ENCODE results near the gene CDADC1.

The CDADC1 gene

DNA sequence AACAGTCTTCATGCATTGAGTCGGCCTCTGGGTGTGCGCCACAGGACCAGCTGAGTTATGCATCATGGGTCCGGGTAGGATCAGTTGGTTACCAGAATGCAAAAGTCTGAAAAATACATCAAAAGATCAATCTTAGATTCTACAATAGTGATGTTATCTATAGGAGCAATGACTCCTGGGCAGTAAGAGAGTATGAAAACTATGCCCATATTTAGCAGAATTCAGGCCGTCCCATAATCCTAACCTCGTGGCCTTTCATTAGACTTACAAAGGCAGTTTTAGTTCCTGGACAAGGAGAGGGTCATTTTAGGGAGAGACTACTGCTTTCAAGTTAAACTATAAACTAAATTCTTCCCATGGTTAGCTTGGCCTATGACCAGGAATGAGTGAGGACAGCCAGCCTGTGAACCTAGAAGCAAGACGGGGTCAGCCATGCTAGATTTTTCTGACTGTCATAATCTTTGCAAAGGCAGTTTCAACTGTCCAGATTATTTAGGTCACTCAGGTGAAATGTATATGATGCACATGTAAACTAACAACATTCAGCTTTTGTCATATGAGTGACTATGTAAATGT lies 11.8 kb upstream of the CDADC1 start:
- DNase-seq (ENCODE audit: insufficient read length, low spot score) (no peak), FAIRE-seq (no peak)

DNA sequence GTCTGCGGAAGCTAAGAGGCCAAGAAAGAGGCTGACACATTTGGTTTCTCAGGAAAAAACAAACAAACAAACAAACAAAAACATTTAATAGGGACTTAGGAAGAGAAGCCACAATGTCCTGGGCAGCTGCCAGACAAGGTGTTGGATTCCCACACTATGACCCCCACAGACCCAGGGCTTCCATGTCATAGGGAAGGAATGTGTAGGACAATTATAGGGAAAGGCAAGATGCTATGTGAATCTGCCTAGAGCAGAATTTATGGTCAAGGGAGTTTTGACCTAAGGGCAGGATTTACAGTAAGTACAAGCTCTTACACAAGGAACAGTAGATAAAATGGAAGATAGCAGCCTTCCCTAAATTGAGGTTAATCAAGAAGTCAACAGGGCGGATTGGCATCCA lies 9.1 kb upstream of the CDADC1 start:
- no peak for DNase-seq (ENCODE audit: insufficient read length, low spot score)

DNA sequence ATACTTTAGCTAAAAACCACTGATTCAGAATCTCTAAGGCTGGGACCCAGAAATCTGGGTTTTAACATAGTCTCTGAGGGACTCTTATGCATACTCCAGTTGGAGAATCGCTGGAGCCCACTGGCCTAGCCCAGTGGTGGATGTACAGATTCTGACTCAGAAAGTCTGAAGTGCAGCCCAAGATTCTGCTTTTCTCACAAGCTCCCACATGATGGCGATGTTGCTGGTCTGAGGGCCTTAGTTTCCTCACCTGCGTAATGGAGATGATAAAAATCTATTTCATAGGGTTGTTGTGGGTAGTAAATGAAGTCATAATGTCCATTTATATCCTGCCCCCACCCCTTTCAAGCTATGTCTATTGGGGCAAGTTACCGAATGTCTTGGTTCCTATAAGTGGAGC lies 7.7 kb upstream of the CDADC1 start:
- peak; percentile 82 for FAIRE-seq
- DNase-seq (ENCODE audit: insufficient read length, low spot score): no peak

More for the DNA sequence above, 9.1 kb upstream of the CDADC1 start:
- no peak for FAIRE-seq

DNA sequence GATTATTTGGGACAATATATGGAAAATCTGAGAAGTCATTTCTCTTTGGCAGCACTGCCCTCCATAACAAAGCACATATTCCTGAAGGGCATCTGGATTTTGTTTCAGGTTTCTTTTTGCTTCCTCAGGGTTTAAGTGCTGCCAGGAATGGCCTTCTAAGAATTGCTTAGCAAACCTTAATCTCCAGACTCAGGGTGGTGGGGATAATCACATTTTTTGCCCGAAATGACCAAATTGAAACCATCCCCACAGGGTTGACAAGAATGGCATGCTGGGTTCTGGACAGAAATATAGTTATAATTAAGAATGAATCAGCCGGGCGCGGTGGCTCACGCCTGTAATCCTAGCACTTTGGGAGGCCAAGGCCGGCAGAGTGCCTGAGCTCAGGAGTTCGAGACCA lies 6.4 kb upstream of the CDADC1 start:
- DNase-seq (ENCODE audit: insufficient read length, low spot score): no peak
- no peak for FAIRE-seq

DNA sequence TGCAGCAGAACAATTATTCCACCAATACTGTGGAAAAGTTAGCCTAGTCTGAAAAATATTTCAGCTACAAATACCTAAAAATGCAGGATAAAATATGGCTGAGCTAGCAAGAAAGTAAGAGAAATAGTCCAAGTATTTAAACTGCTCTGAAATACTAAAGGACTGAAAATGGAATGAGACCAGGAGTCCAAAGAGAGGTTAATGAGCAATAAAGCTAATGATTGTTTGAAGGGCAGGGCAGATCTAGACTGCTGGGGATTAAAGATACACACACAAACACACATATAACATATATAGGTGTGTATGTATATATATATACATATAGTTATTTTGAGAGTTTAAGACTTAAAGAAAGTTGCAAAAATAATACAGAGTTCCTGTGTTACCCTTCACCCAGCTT lies 2.6 kb upstream of the CDADC1 start:
- FAIRE-seq: no peak

DNA sequence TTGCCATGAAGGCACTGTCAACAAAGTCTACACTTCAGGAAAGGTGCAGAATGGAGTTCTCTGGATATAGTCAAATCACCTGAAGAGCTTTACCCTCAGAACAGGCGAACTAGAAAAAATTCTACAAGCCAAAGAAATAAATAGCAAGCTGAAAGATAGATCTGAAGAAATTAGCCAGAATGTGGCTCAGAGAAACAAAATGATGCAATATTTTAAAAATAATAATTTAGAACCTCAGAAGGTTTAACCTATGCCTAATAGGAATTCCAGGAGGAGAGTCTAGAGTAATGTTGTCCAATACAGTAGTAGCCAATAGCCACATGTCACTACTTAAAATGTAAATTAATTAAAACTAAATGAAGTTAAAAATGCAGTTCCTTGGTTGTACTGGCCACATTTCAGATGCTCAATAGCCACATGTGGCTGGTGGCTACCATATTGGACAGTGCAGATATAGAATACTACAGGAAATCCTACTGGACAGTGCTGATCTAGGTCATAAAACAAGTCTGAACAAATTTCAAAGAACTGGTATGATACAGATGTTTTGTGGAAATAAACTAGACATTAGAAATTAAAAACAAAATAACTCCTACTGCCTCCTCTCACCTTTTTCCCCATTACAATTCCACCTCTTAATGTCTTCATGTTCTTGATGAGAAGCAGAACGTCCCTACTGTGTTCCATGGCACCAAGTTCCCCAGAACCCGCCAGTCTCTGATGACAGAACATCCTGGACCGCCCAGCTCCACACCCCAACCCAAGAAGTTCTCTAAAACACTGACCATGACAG lies 679 bp upstream of the CDADC1 start:
- no peak for DNase-seq (ENCODE audit: insufficient read length, low spot score)
- no peak for FAIRE-seq

More for the DNA sequence above, 2.6 kb upstream of the CDADC1 start:
- DNase-seq (ENCODE audit: insufficient read length, low spot score): no peak

DNA sequence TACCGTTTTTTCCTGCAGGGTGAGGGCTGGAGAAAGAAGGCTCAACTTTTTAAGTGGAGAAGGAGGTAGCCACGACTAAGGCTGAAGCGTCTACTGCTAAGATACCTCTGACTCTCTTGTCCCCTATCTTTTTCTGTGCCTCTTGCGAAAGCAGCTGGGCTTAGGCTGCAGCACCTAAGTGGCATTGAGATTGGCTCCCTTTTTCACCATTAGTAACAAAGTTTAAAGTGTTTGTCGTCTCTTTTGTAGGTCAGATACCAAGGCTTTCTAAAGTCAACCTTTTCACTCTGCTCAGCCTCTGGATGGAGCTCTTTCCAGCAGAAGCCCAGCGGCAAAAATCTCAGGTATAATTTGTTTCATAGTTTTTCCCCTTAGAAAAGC lies 887 bp downstream of the CDADC1 start:
- DNase-seq (ENCODE audit: insufficient read length, low spot score): no peak
- FAIRE-seq: peak; percentile 4

DNA sequence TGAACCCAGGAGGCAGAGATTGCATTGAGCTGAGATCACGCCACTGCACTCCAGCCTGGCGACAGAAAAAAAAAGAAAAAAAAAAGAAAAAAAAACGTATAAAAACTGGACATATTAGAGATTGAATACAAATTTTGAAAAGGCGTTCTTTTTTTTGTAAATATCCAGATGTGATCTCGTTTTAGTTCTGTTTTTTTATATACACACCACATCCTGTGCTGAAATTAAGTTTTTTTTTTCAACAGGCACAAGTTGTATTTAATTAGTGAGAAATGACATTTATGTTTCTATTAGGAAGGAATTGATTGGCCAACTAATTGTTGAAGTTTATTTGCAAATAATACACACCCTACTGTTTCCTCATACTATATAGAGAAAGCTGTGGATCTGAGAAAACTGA lies 3.6 kb downstream of the CDADC1 start:
- DNase-seq (ENCODE audit: insufficient read length, low spot score): no peak
- no peak for FAIRE-seq

DNA sequence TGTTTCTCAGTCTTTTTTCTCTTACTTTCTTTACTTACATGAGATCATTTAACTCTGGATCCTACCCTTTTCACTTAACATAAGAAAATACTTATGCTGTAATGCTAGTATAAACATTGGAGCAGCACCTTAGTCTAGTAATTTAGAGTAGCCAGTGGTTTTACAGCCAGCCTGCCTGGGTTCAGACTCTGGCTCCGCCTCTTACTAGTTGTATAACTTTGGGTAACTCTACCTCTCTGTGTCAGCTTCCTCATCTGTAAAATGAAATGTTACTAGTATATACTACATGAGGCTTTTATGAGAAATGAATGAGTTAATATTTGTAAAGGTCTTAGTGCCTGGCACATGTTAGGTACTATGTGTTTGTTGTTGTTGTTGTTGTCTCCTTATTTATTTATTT lies 5.6 kb downstream of the CDADC1 start:
- FAIRE-seq: no peak
- DNase-seq (ENCODE audit: insufficient read length, low spot score): no peak

DNA sequence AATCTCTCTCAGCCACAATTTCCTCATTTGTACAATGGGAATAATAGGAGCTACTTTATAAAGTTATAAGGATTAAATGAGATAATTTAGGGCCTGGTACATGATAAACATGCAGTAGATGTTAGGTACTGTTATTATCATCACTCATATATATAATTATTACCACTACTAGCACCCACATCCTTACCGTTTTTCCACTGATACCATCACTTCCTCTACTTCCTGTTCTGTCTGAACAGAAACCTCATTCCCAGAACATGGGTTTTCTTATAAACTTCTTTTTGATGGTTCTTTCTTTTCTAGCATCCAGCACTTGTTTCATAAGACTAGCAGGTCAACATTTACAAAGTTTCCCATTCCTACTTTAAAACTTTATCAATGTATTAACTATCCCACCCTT lies 6.3 kb downstream of the CDADC1 start:
- DNase-seq (ENCODE audit: insufficient read length, low spot score) (no peak), FAIRE-seq (no peak)

DNA sequence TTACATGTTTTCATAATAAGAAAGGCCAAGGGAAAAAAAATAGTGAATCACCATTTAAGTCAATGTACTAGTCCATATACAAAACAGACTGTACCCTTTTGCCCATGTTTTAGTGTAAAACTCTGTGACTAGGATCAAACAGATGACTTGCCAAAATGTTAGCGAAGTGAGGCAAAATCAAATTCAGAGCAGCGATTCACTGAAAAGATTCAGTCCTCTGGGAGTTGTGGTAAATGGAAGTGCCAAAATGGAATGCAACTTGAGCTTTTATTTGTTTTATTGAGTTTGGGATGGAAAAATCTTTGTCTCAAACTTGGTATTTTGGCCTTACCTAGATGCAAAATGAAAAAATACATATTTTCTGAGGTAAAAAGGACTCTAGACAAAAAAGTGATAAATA lies 9.1 kb downstream of the CDADC1 start:
- peak; percentile 74 for FAIRE-seq
- DNase-seq (ENCODE audit: insufficient read length, low spot score): no peak

DNA sequence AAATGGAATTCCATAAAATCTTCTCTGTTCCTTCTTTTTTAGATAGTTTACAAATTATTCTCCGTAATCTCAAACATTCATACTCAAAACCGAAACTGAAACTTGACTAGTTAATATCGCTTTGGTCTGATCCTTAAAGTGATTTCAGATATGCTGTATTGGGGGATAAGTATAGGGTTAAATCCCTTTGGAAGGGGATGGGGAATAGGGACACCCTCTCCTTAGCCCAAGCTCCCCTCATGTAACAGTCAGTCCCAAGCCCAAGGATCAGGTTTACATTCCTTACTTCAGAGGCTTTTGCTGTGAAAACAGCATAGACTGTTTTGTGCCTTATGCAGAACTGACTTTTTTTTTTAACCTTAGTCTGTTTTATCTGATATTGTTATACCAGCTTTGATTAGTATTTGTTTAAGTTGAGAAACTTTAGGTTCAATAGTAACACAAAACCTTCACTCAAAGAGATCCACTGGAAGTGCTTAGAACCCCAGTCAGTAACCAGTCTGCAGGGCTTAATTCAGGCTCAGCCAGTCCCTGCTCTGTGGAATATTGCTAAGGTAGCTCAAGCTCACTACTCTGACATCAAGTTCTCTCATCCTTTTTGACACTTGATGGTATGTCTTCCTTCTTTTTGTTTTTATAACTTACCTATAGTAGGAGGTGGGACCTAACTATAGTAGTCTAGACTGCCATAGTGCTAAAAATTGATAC lies 10.5 kb downstream of the CDADC1 start:
- DNase-seq (ENCODE audit: insufficient read length, low spot score) (no peak), FAIRE-seq (peak; percentile 74)

DNA sequence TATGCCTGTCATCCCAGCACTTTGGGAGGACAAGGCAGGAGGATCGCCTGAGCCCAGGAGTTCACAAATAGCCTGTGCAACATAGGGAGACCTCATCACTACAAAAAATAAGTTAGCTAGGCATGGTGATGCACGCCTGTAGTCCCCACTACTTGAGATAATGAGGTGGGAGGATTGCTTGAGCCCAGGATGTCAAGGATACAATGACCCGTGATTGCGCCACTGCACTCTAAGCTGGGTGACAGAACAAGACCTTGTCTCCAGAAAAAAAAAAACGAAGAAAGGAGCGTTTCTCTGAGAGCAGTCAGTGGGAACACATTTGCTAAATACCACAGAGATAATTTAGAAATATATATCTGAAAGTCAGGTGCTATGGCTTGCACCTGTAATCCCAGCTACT lies 11.9 kb downstream of the CDADC1 start:
- no peak for DNase-seq (ENCODE audit: insufficient read length, low spot score)
- FAIRE-seq: no peak

DNA sequence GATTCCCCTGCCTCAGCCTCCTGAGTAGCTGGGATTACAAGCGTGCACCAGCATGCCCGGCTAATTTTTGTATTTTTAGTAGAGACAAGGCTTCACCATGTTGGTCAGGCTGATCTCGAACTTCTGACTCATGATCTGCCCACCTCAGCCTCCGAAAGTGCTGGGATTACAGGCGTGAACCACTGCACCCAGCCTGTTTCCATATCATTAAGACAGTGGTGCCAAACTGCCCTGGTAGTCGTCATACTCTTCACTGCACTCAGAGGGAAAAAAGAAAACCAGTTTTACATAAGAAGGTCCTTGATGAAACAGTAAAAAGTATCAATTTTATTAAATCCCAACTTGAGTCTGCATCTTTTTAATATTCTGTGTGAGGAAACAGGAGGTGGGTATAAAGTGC lies 14.9 kb downstream of the CDADC1 start:
- DNase-seq (ENCODE audit: insufficient read length, low spot score) (no peak), FAIRE-seq (no peak)

DNA sequence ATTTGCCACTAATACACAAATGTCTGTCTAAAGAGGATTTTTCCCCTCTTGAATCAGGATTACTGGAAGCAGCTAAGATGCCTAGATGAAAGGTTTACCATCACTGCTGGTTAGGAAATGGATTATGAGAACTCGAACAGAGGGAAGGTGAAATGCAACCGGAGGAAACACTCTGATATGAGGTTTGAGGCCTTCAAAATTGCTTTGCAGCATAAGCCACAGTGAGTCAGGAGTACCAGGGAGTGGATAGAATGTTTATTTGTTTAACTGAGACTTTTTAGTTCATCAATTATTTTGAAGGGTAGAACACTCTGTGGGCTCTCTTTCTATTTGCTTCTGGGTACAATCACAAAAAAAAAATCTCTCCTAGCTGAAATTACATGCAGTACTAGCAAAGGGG lies 18.1 kb downstream of the CDADC1 start:
- DNase-seq (ENCODE audit: insufficient read length, low spot score) (no peak), FAIRE-seq (no peak)

DNA sequence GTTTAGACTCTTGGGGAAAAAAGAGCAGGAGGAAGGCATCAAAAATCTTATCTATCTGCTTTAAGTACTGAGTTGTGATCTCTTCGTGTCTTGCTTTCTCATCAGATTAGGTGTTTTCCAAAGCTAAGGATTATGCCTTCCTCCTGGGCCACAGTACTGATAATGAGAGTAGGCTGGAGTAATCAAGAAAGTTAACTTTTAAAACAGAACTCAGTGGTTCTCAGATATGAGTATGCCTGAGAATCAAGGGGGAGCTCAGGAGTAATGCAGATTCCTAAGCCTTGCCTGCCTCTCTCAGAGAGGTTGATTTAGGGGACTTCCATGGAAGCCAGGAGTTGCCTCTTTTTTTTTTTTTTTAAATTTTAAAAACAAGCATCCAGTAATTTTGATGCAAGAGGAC lies 23.5 kb downstream of the CDADC1 start:
- DNase-seq (ENCODE audit: insufficient read length, low spot score): no peak

DNA sequence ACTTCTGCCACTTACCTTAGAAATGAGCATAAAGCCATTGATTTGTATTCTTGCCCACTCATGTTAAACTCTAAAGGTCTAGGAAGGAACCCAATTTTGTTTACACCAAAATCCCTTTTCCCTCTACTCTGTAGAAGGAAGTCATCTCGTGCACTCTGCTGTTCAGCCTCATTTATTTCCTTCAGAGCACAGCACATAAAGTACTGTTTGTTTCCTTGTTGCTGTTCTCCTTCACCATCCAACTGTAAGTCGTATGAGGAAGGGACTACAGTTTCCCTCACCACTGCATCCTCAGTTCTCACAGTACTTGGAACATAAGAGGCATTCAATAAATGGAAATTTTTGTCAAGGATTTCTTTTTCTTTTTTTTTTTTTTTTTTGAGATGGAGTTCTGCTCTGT lies 24.6 kb downstream of the CDADC1 start:
- no peak for DNase-seq (ENCODE audit: insufficient read length, low spot score)
- no peak for FAIRE-seq

More for the DNA sequence above, 23.5 kb downstream of the CDADC1 start:
- FAIRE-seq: no peak

DNA sequence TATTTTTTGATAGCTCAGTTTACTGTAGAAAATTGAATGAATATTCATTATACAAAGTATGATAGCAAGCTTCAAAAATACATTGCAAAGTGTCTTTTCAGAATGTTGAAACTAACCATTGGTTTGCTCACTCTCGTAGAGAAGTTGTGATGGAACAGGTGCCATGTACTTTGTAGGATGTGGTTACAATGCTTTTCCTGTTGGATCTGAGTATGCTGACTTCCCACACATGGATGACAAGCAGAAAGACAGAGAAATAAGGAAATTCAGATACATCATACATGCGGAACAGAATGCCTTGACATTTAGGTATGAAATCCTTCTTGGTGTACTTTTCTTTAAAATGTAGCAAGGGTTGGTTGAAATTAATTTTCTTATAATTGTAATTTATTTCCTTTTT lies 30.5 kb downstream of the CDADC1 start:
- FAIRE-seq: no peak
- DNase-seq (ENCODE audit: insufficient read length, low spot score): no peak

DNA sequence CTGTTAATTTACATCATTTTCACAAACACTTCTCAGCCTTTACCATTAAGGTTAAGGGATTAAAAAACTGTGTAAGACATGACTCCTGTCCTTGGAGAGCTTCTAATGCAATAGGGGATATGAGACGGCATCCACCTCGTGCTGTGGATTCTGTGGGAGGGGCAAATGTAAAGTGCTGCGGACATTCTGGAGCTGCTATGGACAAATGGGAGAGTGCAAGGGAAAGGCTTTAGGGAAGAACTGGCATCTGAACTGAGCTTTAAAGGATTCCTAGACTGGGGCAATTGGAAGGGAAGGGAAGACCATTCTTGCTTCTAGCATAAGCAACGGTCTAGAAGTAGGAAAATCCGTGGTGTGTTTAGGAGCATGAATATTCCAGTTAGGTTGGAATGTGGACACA lies 31.4 kb downstream of the CDADC1 start:
- FAIRE-seq: peak; percentile 74
- DNase-seq (ENCODE audit: insufficient read length, low spot score): no peak

DNA sequence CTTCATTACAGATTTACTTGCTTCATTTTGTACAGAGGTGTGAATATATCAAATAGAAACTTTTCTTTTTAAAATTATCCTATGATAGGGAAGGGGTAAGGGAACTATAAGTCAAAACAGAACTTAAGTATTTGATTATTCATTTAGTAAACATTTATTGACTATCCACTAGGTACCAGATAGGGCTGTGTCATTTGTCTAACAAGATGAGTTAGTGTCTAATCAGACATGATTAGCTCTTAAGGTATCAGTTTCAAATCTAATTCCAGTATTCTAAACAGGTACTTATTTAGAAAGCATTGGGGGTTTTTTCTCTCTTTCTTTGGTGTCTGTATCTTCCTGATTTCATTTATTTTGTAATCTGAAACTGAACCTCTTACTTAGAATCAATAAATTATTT lies 32.2 kb downstream of the CDADC1 start:
- FAIRE-seq: no peak
- DNase-seq (ENCODE audit: insufficient read length, low spot score): no peak

DNA sequence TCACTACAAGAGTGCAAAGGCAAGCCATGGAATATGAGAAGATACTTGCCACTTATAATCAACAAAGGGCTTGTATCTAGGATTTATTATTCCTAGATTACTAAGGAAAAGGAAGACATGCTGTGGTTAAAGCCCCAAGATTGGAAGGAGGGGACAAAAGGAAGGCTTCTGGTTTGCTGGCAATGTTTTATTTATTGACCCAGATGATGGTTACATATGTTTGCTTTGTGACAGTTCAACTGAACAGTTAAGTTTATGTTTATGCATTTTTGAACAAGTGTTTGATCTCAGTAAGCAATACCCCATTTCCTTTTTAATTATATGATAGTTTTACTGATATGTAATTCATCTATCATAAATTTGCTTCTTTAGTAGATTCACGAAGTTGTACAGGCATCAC lies 40.3 kb downstream of the CDADC1 start:
- DNase-seq (ENCODE audit: insufficient read length, low spot score) (no peak), FAIRE-seq (no peak)

DNA sequence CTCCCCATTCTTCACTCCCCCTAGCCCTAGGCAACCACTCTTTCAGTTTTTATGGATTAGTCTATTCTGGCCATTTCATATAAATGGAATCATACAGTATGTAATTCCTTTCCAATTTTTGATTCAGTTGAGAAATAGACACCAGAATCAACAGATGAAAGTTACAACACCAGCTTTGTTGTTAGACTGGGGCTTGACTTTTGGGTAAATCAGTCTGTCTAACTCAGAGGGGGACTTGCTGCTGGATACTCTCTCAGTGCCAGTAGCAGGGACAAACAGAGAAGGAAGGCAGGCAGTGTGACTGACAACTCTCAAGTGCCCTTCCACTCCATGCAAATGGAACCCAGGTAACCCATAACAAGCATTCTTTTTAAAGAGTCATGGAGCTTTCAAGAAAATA lies 40.7 kb downstream of the CDADC1 start:
- no peak for FAIRE-seq
- DNase-seq (ENCODE audit: insufficient read length, low spot score): no peak
